HG03342 (cell line): Measurements from ENCODE around the gene AACS.
"Not testable (repeated sequence)": the region's sequence is repeated elsewhere in the genome, so short reads cannot be mapped to it uniquely, and the experiment has no call there.

Experiments
- ATAC-seq: cut with Tn5 transposase; IDR thresholded peaks from one replicate; pipeline ENCODE4 v1.9.1; 2021; ENCODE audit warnings: mild to moderate bottlenecking, moderate library complexity; ENCODE audit not compliant: unreplicated experiment

The AACS gene

GRCh38 chr12:125091401-125091800, 26.2 kb downstream of the AACS start:
- ATAC-seq: no peak

GRCh38 chr12:125092108-125092871, 27.1 kb downstream of the AACS start:
- no peak for ATAC-seq

GRCh38 chr12:125092872-125093680, 27.8 kb downstream of the AACS start:
- ATAC-seq: no peak

GRCh38 chr12:125093681-125094330, 28.6 kb downstream of the AACS start:
- ATAC-seq: no peak

- ATAC-seq: no peak
Measured at GRCh38 chr12:125096894-125097293, 31.7 kb downstream of the AACS start.

- ATAC-seq: no peak
Measured at GRCh38 chr12:125097427-125097826, 32.2 kb downstream of the AACS start.

GRCh38 chr12:125098676-125099408, 33.6 kb downstream of the AACS start:
- ATAC-seq: no peak

GRCh38 chr12:125099409-125099782, 34.2 kb downstream of the AACS start:
- ATAC-seq: no peak

GRCh38 chr12:125100551-125101434, 35.6 kb downstream of the AACS start:
- no peak for ATAC-seq

GRCh38 chr12:125104982-125105381, 39.7 kb downstream of the AACS start:
- ATAC-seq: no peak

GRCh38 chr12:125105600-125105999, 40.4 kb downstream of the AACS start:
- ATAC-seq: no peak

GRCh38 chr12:125110641-125111360, 45.6 kb downstream of the AACS start:
- no peak for ATAC-seq

GRCh38 chr12:125111403-125111802, 46.2 kb downstream of the AACS start:
- ATAC-seq: no peak

- ATAC-seq: not testable (repeated sequence)
Measured at GRCh38 chr12:125112614-125113013, 47.4 kb downstream of the AACS start.

- no peak for ATAC-seq
Measured at GRCh38 chr12:125113263-125113662, 48.0 kb downstream of the AACS start.

- ATAC-seq: no peak
Measured at GRCh38 chr12:125113789-125114188, 48.6 kb downstream of the AACS start.

GRCh38 chr12:125114365-125115141, 49.3 kb downstream of the AACS start:
- peak; percentile 57 for ATAC-seq

GRCh38 chr12:125120566-125120965, 55.3 kb downstream of the AACS start:
- ATAC-seq: no peak

- no peak for ATAC-seq
Measured at GRCh38 chr12:125121106-125121505, 55.9 kb downstream of the AACS start.
